HepG2 (cell line): ENCODE measurements around the gene REP15. TPM values are rescaled to one million over a fixed set of nuclear protein-coding genes. Genes with fewer than 3 reads are reported as not detected.

ENCODE experiments used
- AGO1 ChIP-seq: fragments of 200-400 bp; formaldehyde crosslinking; IDR thresholded peaks from 2 replicates; pipeline ENCODE4 v1.6.1; 2017; ENCODE audit warnings: mild to moderate bottlenecking, low read depth, low read length, moderate library complexity; ENCODE audit not compliant: poor library complexity, severe bottlenecking
- CHD4 ChIP-seq: fragments of 200-600 bp; sonication (generic); IDR thresholded peaks from 2 replicates; pipeline ENCODE4 v1.7.0; 2017; ENCODE audit warnings: mild to moderate bottlenecking, low read length, borderline replicate concordance
- GPN1 ChIP-seq: sonication (generic); formaldehyde crosslinking; IDR thresholded peaks from 2 replicates; pipeline ENCODE4 v1.5.1; 2020; ENCODE audit warnings: missing genetic modification reagents, borderline replicate concordance
- GTF2F1 ChIP-seq: fragments of 150-350 bp; IDR thresholded peaks from 2 replicates; pipeline ENCODE4 v1.6.1; 2014; ENCODE audit warnings: low read length
- KDM5B ChIP-seq: sonication (generic); formaldehyde crosslinking; IDR thresholded peaks from 2 replicates; pipeline ENCODE4 v1.4.0; 2020; ENCODE audit warnings: missing genetic modification reagents, mild to moderate bottlenecking, borderline replicate concordance
- LBX2 ChIP-seq: sonication (generic); formaldehyde crosslinking; IDR thresholded peaks from 2 replicates; pipeline ENCODE4 v1.5.0; 2020; ENCODE audit warnings: missing genetic modification reagents, mild to moderate bottlenecking, borderline replicate concordance
- MAFG ChIP-seq: sonication (generic); formaldehyde crosslinking; IDR thresholded peaks from 2 replicates; pipeline ENCODE4 v1.5.1; 2020; ENCODE audit warnings: mild to moderate bottlenecking, missing genetic modification reagents
- SIN3A ChIP-seq: IDR thresholded peaks from 2 replicates; pipeline ENCODE4 v1.6.1; 2011; ENCODE audit warnings: low read depth, mild to moderate bottlenecking, control low read depth, low read length, borderline replicate concordance
- SOX6 ChIP-seq, 2 experiments: fragments of 450-650 bp in 1 of 2; sonication (generic) in 1 of 2; formaldehyde crosslinking in 1 of 2; IDR thresholded peaks; 2 replicates each; pipeline versions ENCODE4 v1.4.0 to v1.6.1; 2017 to 2020; ENCODE audit warnings: antibody characterized with exemption in 1 of 2, mild to moderate bottlenecking in 1 of 2, missing genetic modification reagents in 1 of 2
- SUZ12 ChIP-seq: fragments of 150-350 bp; IDR thresholded peaks from 2 replicates; pipeline ENCODE4 v1.6.1; 2014; ENCODE audit warnings: low read depth, low read length
- TEAD3 ChIP-seq: optimal IDR thresholded peaks from 2 replicates; pipeline ENCODE3; 2016; ENCODE audit warnings: borderline replicate concordance
- ZBTB34 ChIP-seq: sonication (generic); formaldehyde crosslinking; IDR thresholded peaks from 2 replicates; pipeline ENCODE4 v1.8.0; 2022; ENCODE audit warnings: mild to moderate bottlenecking, missing genetic modification reagents
- ZNF10 ChIP-seq: sonication (generic); formaldehyde crosslinking; IDR thresholded peaks from 2 replicates; pipeline ENCODE4 v1.4.0; 2020; ENCODE audit warnings: mild to moderate bottlenecking, low read depth, missing genetic modification reagents, borderline replicate concordance
- ZNF12 ChIP-seq: sonication (generic); formaldehyde crosslinking; IDR thresholded peaks from 2 replicates; pipeline ENCODE4 v1.5.0; 2020; ENCODE audit warnings: missing genetic modification reagents
- ZNF264 ChIP-seq: sonication (generic); formaldehyde crosslinking; IDR thresholded peaks from 2 replicates; pipeline ENCODE4 v1.4.0; 2020; ENCODE audit warnings: missing genetic modification reagents
- ZNF383 ChIP-seq: sonication (generic); formaldehyde crosslinking; IDR thresholded peaks from 2 replicates; pipeline ENCODE4 v1.4.0; 2020; ENCODE audit warnings: missing genetic modification reagents, mild to moderate bottlenecking, borderline replicate concordance
- ZNF784 ChIP-seq: sonication (generic); formaldehyde crosslinking; IDR thresholded peaks from 2 replicates; pipeline ENCODE4 v1.5.1; 2020; ENCODE audit warnings: missing genetic modification reagents, mild to moderate bottlenecking, borderline replicate concordance
- ZSCAN25 ChIP-seq: sonication (generic); formaldehyde crosslinking; IDR thresholded peaks from 2 replicates; pipeline ENCODE4 v1.8.0; 2022; ENCODE audit warnings: mild to moderate bottlenecking, missing genetic modification reagents
- polyA plus RNA-seq, 8 experiments: library from polyadenylated mRNA; depleted of rRNA in 3 of 8; stranded (reverse) in 7 of 8; unstranded in 1 of 8; fragments of >200 nt; fragmentation: Illumina TruSeq in 4 of 8; extraction: Trizol in 4 of 8; gene quantifications; 2 replicates each; pipeline versions ENCODE4 v1.2.1 to v1.2.3, GENCODE V29; 2011 to 2016; ENCODE audit warnings: low read depth in 4 of 8, missing spikeins in 1 of 8, mixed read lengths in 1 of 8; ENCODE audit not compliant: insufficient read depth in 1 of 8
- total RNA-seq, 5 experiments: library from RNA; depleted of rRNA; stranded (reverse); fragments of >200 nt; fragmentation: Illumina TruSeq; extraction: Trizol; gene quantifications; 2 replicates each; pipeline ENCODE4 v1.2.3, GENCODE V29; 2016; ENCODE audit warnings: low read depth in 1 of 5
- TF ChIP-seq, protein P1 (sequence below): sonication (generic); formaldehyde crosslinking; IDR thresholded peaks from 2 replicates; pipeline ENCODE4 v1.5.0; 2020; ENCODE audit warnings: missing genetic modification reagents, mild to moderate bottlenecking, borderline replicate concordance
- TF ChIP-seq, protein P2 (sequence below): sonication (generic); formaldehyde crosslinking; IDR thresholded peaks from 2 replicates; pipeline ENCODE4 v1.4.0; 2020; ENCODE audit warnings: mild to moderate bottlenecking, missing genetic modification reagents
- TF ChIP-seq, protein P3 (sequence below): IDR thresholded peaks from 2 replicates; pipeline ENCODE4 v1.6.1; 2016; ENCODE audit warnings: mild to moderate bottlenecking, missing biosample characterization, missing genetic modification reagents
- TF ChIP-seq, protein P4 (sequence below): sonication (generic); IDR thresholded peaks from 2 replicates; pipeline ENCODE4 v1.6.1; 2016; ENCODE audit warnings: low read depth, borderline replicate concordance

The REP15 gene
- total and polyA plus RNA-seq, 2 of the 13 experiments (the other 11 are each of a cell fraction or from before 2014, with no cell fraction given), result 0.12 to 0.64 TPM

DNA sequence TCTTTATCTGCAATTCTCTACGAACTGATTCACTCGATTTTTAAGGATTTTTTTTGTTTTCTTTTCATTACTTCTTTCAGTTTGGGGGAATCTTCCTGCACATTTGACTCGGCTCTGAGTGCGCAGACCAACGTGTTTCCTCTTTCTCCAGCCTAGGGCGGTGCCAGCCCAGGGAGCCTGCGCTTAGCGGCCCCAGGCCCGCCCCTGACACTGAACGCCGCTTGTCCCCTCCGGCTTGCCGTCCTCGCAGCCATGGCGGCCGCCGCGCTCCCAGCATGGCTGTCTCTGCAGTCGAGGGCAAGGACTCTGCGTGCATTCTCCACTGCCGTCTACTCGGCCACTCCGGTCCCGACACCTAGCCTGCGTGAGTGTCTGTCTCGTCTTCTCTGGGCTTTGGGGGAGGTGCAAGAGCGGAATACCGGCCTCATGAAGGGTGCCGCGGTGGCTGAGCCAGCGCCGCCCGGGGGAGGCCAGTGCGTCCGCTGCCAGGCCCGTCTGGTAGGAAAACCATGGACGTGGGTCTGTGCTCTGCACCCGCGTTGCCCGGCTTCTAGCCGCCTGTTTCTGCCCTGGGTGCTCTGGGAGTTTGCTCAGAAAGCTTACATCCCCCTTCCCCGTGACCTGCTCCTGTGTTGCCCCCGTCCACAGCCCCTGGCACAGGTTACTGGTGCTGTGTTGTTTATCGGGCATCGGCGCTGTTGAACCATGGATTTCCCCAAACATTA lies 14.5 kb downstream of the REP15 start, which contains the start of gene MRPS35 (continued):
- TF ChIP-seq ZBTB34 (CRISPR knock-in tag) (peak; percentile 76), GPN1 (peak; percentile 75; the same call in 1 of the 2 replicates), ZSCAN25 (CRISPR knock-in tag) (0 out of 2 replicates have a peak, but pooled peaks have one; percentile 61), ZNF264 (CRISPR knock-in tag) (peak; percentile 74; the same call in 1 of the 2 replicates), LBX2 (peak; percentile 87), ZNF784 (CRISPR knock-in tag) (peak; percentile 88; the same call in 1 of the 2 replicates), MAFG (CRISPR knock-in tag) (no peak), ZNF10 (CRISPR knock-in tag) (no peak), SOX6 (IDR thresholded peaks at IDR 0.05) (no peak), SOX6 (CRISPR knock-in tag; IDR thresholded peaks at IDR 0.05) (peak; percentile 85), TEAD3 (CRISPR knock-in tag) (peak; percentile 85), AGO1 (peak; percentile 62), CHD4 (no peak), SIN3A (peak; percentile 61; the same call in 1 of the 2 replicates), SUZ12 (no peak), ZNF383 (CRISPR knock-in tag) (no peak; the same call in 1 of the 2 replicates), KDM5B (CRISPR knock-in tag) (peak; percentile 96), GTF2F1 (no peak), ZNF12 (CRISPR knock-in tag) (peak; percentile 56; the same call in 1 of the 2 replicates)
- TF ChIP-seq, protein P1, sequence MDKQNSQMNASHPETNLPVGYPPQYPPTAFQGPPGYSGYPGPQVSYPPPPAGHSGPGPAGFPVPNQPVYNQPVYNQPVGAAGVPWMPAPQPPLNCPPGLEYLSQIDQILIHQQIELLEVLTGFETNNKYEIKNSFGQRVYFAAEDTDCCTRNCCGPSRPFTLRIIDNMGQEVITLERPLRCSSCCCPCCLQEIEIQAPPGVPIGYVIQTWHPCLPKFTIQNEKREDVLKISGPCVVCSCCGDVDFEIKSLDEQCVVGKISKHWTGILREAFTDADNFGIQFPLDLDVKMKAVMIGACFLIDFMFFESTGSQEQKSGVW (CRISPR knock-in tag), result no peak
- TF ChIP-seq, protein P2, sequence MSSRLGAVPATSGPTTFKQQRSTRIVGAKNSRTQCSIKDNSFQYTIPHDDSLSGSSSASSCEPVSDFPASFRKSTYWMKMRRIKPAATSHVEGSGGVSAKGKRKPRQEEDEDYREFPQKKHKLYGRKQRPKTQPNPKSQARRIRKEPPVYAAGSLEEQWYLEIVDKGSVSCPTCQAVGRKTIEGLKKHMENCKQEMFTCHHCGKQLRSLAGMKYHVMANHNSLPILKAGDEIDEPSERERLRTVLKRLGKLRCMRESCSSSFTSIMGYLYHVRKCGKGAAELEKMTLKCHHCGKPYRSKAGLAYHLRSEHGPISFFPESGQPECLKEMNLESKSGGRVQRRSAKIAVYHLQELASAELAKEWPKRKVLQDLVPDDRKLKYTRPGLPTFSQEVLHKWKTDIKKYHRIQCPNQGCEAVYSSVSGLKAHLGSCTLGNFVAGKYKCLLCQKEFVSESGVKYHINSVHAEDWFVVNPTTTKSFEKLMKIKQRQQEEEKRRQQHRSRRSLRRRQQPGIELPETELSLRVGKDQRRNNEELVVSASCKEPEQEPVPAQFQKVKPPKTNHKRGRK (CRISPR knock-in tag), result peak; percentile 34; the same call in 1 of the 2 replicates
- TF ChIP-seq, protein P3, sequence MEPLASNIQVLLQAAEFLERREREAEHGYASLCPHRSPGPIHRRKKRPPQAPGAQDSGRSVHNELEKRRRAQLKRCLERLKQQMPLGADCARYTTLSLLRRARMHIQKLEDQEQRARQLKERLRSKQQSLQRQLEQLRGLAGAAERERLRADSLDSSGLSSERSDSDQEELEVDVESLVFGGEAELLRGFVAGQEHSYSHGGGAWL (CRISPR knock-in tag), result peak; percentile 90
- TF ChIP-seq, protein P4, sequence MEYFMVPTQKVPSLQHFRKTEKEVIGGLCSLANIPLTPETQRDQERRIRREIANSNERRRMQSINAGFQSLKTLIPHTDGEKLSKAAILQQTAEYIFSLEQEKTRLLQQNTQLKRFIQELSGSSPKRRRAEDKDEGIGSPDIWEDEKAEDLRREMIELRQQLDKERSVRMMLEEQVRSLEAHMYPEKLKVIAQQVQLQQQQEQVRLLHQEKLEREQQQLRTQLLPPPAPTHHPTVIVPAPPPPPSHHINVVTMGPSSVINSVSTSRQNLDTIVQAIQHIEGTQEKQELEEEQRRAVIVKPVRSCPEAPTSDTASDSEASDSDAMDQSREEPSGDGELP, result peak; percentile 29; the same call in 1 of the 2 replicates
